Stimulated activated CD8-positive, alpha-beta memory T cell treated with anti-CD3 and anti-CD28 coated beads, Interleukin-12 subunit alpha, Interleukin-12 subunit beta, amount 100 ng/mL, for 24 hours (primary cell): ENCODE results near the gene UBL7.

Experiments
- DNase-seq: peaks from one replicate; pipeline ENCODE4 v3.0.0-alpha.2; 2020; ENCODE audit errors: extremely low read depth

The UBL7 gene

GRCh38 chr15:74441248-74441941, 19.6 kb downstream of the UBL7 start:
- no peak for DNase-seq

- peak; percentile 47 for DNase-seq
These were observed 22.1 kb downstream of the UBL7 start for GRCh38 chr15:74438721-74439316.

- DNase-seq: no peak
These were observed 22.8 kb downstream of the UBL7 start for GRCh38 chr15:74438206-74438605.

- DNase-seq: no peak
These were observed 26.5 kb downstream of the UBL7 start for GRCh38 chr15:74434263-74435136.

GRCh38 chr15:74433592-74434262, 27.2 kb downstream of the UBL7 start, which contains the start of gene SEMA7A:
SEMA7A (minus strand) TSS chr15:74433958; CDS start chr15:74433918, 40 bp downstream.
- peak; percentile 58 for DNase-seq

GRCh38 chr15:74432968-74433591, 27.9 kb downstream of the UBL7 start:
- DNase-seq: no peak

GRCh38 chr15:74432271-74432967, 28.5 kb downstream of the UBL7 start:
- DNase-seq: no peak

GRCh38 chr15:74431645-74432044, 29.3 kb downstream of the UBL7 start:
- no peak for DNase-seq

GRCh38 chr15:74431116-74431515, 29.8 kb downstream of the UBL7 start:
- no peak for DNase-seq

- DNase-seq: no peak
These were observed 30.4 kb downstream of the UBL7 start for GRCh38 chr15:74430510-74430951.

GRCh38 chr15:74429781-74430400, 31.1 kb downstream of the UBL7 start:
- DNase-seq: no peak

GRCh38 chr15:74428970-74429780, 31.8 kb downstream of the UBL7 start:
- no peak for DNase-seq

- DNase-seq: no peak
These were observed 32.5 kb downstream of the UBL7 start for GRCh38 chr15:74428442-74428787.

GRCh38 chr15:74427607-74428441, 33.1 kb downstream of the UBL7 start:
- no peak for DNase-seq

GRCh38 chr15:74426404-74427281, 34.3 kb downstream of the UBL7 start:
- DNase-seq: no peak

GRCh38 chr15:74425630-74426029, 35.3 kb downstream of the UBL7 start:
- no peak for DNase-seq

GRCh38 chr15:74424901-74425528, 35.9 kb downstream of the UBL7 start:
- no peak for DNase-seq
